SK-N-SH (cell line): ENCODE data around the gene TBCD. TPM values are rescaled to one million over a fixed set of nuclear protein-coding genes. Genes with fewer than 3 reads are reported as not detected.

Source experiments
- CTCF ChIA-PET: fragments of 300-600, 350-600 bp; formaldehyde crosslinking; extraction: SDS; loops from one replicate; lab custom pipeline; 2021; lab: Yijun Ruan, JAX
- POLR2A ChIA-PET: fragments of 350-600 bp; sonication (Branson Sonifier 250); formaldehyde crosslinking; extraction: SDS; loops from one replicate; lab custom pipeline; 2020; ENCODE audit warnings: antibody characterized with exemption, inconsistent platforms; lab: Yijun Ruan, JAX
- DNase-seq: peaks from one replicate; pipeline ENCODE4 v3.0.0; 2012
- H2AFZ ChIP-seq: fragments of 200-600 bp; sonication (generic); 2 replicates; pipeline ENCODE4 v1.8.1; 2016; ENCODE audit warnings: antibody characterized with exemption, mild to moderate bottlenecking, low read depth
- H3F3A ChIP-seq: fragments of 200-600 bp; sonication (generic); replicated peaks from 2 replicates; pipeline ENCODE3; 2016; ENCODE audit warnings: antibody characterized with exemption, mild to moderate bottlenecking; ENCODE audit not compliant: insufficient read depth
- H3K27ac ChIP-seq, 2 experiments: fragments of 200-500 bp in 1 of 2; fragments of 200-600 bp in 1 of 2; sonication (Bioruptor generic) in 1 of 2; sonication (generic), shearing (Covaris generic) in 1 of 2; 2 replicates each; pipeline versions ENCODE4 v1.5.1 to v1.6.1; 2014 to 2016; ENCODE audit warnings: low read depth in 2 of 2, inconsistent platforms in 1 of 2, low read length in 1 of 2, mild to moderate bottlenecking in 1 of 2, mixed read lengths in 1 of 2
- H3K27me3 ChIP-seq: fragments of 200-600 bp; sonication (generic), shearing (Covaris generic); 2 replicates; pipeline ENCODE4 v1.6.1; 2016; ENCODE audit warnings: mixed run types; ENCODE audit not compliant: insufficient read depth
- H3K36me3 ChIP-seq, 2 experiments: fragments of 200-500 bp in 1 of 2; fragments of 200-600 bp in 1 of 2; sonication (Bioruptor generic) in 1 of 2; sonication (generic) in 1 of 2; replicated peaks in 1 of 2; 2 replicates each; pipeline versions ENCODE3 to v1.5.1; 2014 to 2016; ENCODE audit warnings: low read length in 1 of 2, mild to moderate bottlenecking in 1 of 2; ENCODE audit not compliant: insufficient read depth in 2 of 2, control insufficient read depth in 1 of 2
- H3K4me1 ChIP-seq, 2 experiments: fragments of 200-500 bp in 1 of 2; fragments of 200-600 bp in 1 of 2; sonication (Bioruptor generic) in 1 of 2; sonication (generic), shearing (Covaris generic) in 1 of 2; 2 replicates each; pipeline versions ENCODE4 v1.5.1 to v1.6.1; 2014 to 2016; ENCODE audit warnings: low read depth in 1 of 2, low read length in 1 of 2, mixed run types in 1 of 2; ENCODE audit not compliant: insufficient read depth in 2 of 2, control insufficient read depth in 1 of 2
- H3K4me2 ChIP-seq: fragments of 200-600 bp; sonication (generic), shearing (Covaris generic); 2 replicates; pipeline ENCODE4 v1.6.1; 2017; ENCODE audit warnings: mixed run types
- H3K4me3 ChIP-seq, 2 experiments: fragments of 200-500 bp in 1 of 2; fragments of 200-600 bp in 1 of 2; sonication (Bioruptor generic) in 1 of 2; sonication (generic), shearing (Covaris generic) in 1 of 2; 2 replicates each; pipeline versions ENCODE4 v1.5.1 to v1.8.1; 2014 to 2016; ENCODE audit warnings: low read depth in 2 of 2, inconsistent platforms in 1 of 2, low read length in 1 of 2, mild to moderate bottlenecking in 1 of 2, mixed read lengths in 1 of 2, moderate library complexity in 1 of 2
- H3K79me2 ChIP-seq: fragments of 200-600 bp; sonication (generic); 2 replicates; pipeline ENCODE4 v1.8.1; 2017; ENCODE audit warnings: mild to moderate bottlenecking; ENCODE audit not compliant: insufficient read depth
- H3K9ac ChIP-seq: fragments of 200-600 bp; sonication (generic); 2 replicates; pipeline ENCODE4 v1.6.1; 2017; ENCODE audit warnings: mixed run types
- H3K9me2 ChIP-seq: fragments of 200-600 bp; sonication (generic); 2 replicates; pipeline ENCODE4 v1.6.1; 2017; ENCODE audit warnings: mixed run types
- H3K9me3 ChIP-seq: fragments of 200-600 bp; sonication (generic); 2 replicates; pipeline ENCODE4 v1.6.1; 2017; ENCODE audit warnings: mixed run types, mild to moderate bottlenecking, moderate library complexity
- H4K20me1 ChIP-seq: fragments of 200-600 bp; sonication (generic); 2 replicates; pipeline ENCODE4 v1.6.1; 2017; ENCODE audit warnings: mild to moderate bottlenecking, mixed run types; ENCODE audit not compliant: insufficient read depth
- EP300 ChIP-seq, 2 experiments: IDR thresholded peaks; 2 replicates each; pipeline versions ENCODE4 v1.4.0 to v1.6.1; 2012; ENCODE audit warnings: borderline replicate concordance in 1 of 2, low read depth in 1 of 2, low read length in 1 of 2
- FOXJ3 ChIP-seq: sonication (generic); formaldehyde crosslinking; IDR thresholded peaks from 2 replicates; pipeline ENCODE4 v1.5.1; 2020; ENCODE audit warnings: mild to moderate bottlenecking, missing genetic modification reagents
- MAX ChIP-seq: IDR thresholded peaks from 2 replicates; pipeline ENCODE4 v1.4.0; 2012; ENCODE audit warnings: low read depth
- SIN3A ChIP-seq: IDR thresholded peaks from 2 replicates; pipeline ENCODE4 v1.6.1; 2012; ENCODE audit warnings: low read depth, mild to moderate bottlenecking, low read length, moderate library complexity, borderline replicate concordance
- SMC3 ChIP-seq: IDR thresholded peaks from 2 replicates; pipeline ENCODE4 v1.6.1; 2012; ENCODE audit warnings: low read depth, low read length, improper control_type of control experiment
- TAF1 ChIP-seq: IDR thresholded peaks from 2 replicates; pipeline ENCODE4 v1.6.1; 2012; ENCODE audit warnings: low read depth, mild to moderate bottlenecking, low read length, moderate library complexity, borderline replicate concordance
- TCF12 ChIP-seq: IDR thresholded peaks from 2 replicates; pipeline ENCODE4 v1.4.0; 2012
- TEAD4 ChIP-seq: IDR thresholded peaks from 2 replicates; pipeline ENCODE4 v1.4.0; 2012; ENCODE audit warnings: mild to moderate bottlenecking, borderline replicate concordance; ENCODE audit not compliant: insufficient read depth
- YY1 ChIP-seq: IDR thresholded peaks from 2 replicates; pipeline ENCODE4 v1.4.0; 2012; ENCODE audit warnings: low read depth, mild to moderate bottlenecking
- WGBS: methylation state at CpG from one replicate; pipeline ENCODE4 v1.1.6; 2017; ENCODE audit warnings: low lambda C conversion rate; 5-methylcytosine and 5-hydroxymethylcytosine counted together
- polyA plus RNA-seq, 3 experiments: library from polyadenylated mRNA; depleted of rRNA; stranded (reverse); fragments of >200 nt; gene quantifications; 2 replicates each; pipeline ENCODE4 v1.2.3, GENCODE V29; 2012
- TF ChIP-seq, protein P1 (sequence below): fragments of 200-600 bp; sonication (generic); IDR thresholded peaks from 2 replicates; pipeline ENCODE4 v1.6.1; 2017; ENCODE audit warnings: antibody characterized with exemption, mild to moderate bottlenecking, moderate library complexity
- TF ChIP-seq, protein P2 (sequence below): IDR thresholded peaks from 2 replicates; pipeline ENCODE4 v1.6.1; 2012; ENCODE audit warnings: mild to moderate bottlenecking, low read depth, low read length, moderate library complexity

TBCD gene
- polyA plus RNA-seq, 1 of the 3 experiments (the other 2 are of a cell fraction): 107 TPM

GRCh38 chr17:82901856-82902255, 150.0 kb downstream of the TBCD start:
- H3K9me2 ChIP-seq: no peaks in the 10 kb centered on the region
- no peaks in the 10 kb centered on the region for H3K9me3 ChIP-seq
- ChIA-PET POLR2A (no interaction called here), CTCF (interaction anchor here (1.3 to 1.8 kb wide), 2 partner anchors 12 to 16 kb away, joined by 5 to 9 read pairs; no protein-coding TSS in a partner anchor)
- H3F3A ChIP-seq: peaks cover 7% of the 10 kb centered on the region
- no peak for DNase-seq
- H3K9ac ChIP-seq: no peak overlapping the region
- no peak overlapping the region for H3K4me3 ChIP-seq
- TF ChIP-seq, protein P1, sequence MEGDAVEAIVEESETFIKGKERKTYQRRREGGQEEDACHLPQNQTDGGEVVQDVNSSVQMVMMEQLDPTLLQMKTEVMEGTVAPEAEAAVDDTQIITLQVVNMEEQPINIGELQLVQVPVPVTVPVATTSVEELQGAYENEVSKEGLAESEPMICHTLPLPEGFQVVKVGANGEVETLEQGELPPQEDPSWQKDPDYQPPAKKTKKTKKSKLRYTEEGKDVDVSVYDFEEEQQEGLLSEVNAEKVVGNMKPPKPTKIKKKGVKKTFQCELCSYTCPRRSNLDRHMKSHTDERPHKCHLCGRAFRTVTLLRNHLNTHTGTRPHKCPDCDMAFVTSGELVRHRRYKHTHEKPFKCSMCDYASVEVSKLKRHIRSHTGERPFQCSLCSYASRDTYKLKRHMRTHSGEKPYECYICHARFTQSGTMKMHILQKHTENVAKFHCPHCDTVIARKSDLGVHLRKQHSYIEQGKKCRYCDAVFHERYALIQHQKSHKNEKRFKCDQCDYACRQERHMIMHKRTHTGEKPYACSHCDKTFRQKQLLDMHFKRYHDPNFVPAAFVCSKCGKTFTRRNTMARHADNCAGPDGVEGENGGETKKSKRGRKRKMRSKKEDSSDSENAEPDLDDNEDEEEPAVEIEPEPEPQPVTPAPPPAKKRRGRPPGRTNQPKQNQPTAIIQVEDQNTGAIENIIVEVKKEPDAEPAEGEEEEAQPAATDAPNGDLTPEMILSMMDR: no peak
- no peak for TF ChIP-seq SIN3A
- TF ChIP-seq EP300 (IDR thresholded peaks at IDR 0.05; ENCODE audit: borderline replicate concordance in 1 of 2, low read depth in 1 of 2, low read length in 1 of 2): no peak
- TF ChIP-seq, protein P2, sequence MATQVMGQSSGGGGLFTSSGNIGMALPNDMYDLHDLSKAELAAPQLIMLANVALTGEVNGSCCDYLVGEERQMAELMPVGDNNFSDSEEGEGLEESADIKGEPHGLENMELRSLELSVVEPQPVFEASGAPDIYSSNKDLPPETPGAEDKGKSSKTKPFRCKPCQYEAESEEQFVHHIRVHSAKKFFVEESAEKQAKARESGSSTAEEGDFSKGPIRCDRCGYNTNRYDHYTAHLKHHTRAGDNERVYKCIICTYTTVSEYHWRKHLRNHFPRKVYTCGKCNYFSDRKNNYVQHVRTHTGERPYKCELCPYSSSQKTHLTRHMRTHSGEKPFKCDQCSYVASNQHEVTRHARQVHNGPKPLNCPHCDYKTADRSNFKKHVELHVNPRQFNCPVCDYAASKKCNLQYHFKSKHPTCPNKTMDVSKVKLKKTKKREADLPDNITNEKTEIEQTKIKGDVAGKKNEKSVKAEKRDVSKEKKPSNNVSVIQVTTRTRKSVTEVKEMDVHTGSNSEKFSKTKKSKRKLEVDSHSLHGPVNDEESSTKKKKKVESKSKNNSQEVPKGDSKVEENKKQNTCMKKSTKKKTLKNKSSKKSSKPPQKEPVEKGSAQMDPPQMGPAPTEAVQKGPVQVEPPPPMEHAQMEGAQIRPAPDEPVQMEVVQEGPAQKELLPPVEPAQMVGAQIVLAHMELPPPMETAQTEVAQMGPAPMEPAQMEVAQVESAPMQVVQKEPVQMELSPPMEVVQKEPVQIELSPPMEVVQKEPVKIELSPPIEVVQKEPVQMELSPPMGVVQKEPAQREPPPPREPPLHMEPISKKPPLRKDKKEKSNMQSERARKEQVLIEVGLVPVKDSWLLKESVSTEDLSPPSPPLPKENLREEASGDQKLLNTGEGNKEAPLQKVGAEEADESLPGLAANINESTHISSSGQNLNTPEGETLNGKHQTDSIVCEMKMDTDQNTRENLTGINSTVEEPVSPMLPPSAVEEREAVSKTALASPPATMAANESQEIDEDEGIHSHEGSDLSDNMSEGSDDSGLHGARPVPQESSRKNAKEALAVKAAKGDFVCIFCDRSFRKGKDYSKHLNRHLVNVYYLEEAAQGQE: no peak
- TF ChIP-seq MAX: no peak
- TF ChIP-seq FOXJ3 (CRISPR knock-in tag): no peak
- TF ChIP-seq SMC3: no peak
- TF ChIP-seq TEAD4: no peak
- no peak for TF ChIP-seq TAF1
- no peak for TF ChIP-seq YY1
- TF ChIP-seq TCF12: no peak
- H3K36me3 ChIP-seq: peaks cover 0 to 45% of the 10 kb centered on the region in 2 experiments
- H3K4me2 ChIP-seq: no peak overlapping the region
- WGBS: 84% methylated on average over 16 of the region's 16 CpGs
- no peaks in the 10 kb centered on the region for H3K27me3 ChIP-seq
- H3K79me2 ChIP-seq: no peaks in the 10 kb centered on the region
- H2AFZ ChIP-seq: no peak overlapping the region
- no peaks in the 10 kb centered on the region for H4K20me1 ChIP-seq
- H3K4me1 ChIP-seq: no peaks in the 10 kb centered on the region; a peak in 1 of 4 replicates
- no peak overlapping the region for H3K27ac ChIP-seq
